Astrocyte (in vitro differentiated cells and primary cell): ENCODE measurements around the gene NR6A1.

ENCODE experiments used
- CTCF ChIP-seq: IDR thresholded peaks from 2 replicates; pipeline ENCODE4 v1.5.1; 2011; ENCODE audit warnings: low read depth, mild to moderate bottlenecking, inconsistent platforms, low read length, moderate library complexity; ENCODE audit not compliant: insufficient read depth
- EZH2 ChIP-seq: IDR thresholded peaks from 2 replicates; pipeline ENCODE4 v1.6.1; 2012; ENCODE audit warnings: mild to moderate bottlenecking, low read length, inconsistent platforms; ENCODE audit not compliant: insufficient read depth

GRCh38 chr9:124815601-124816000, 44.5 kb upstream of the NR6A1 start:
- TF ChIP-seq CTCF = no peak
- TF ChIP-seq EZH2 = no peak
